Iris pigment epithelial cell (primary cell): ENCODE results near the gene APBA3.

ENCODE experiments used
- DNase-seq: peaks from one replicate; pipeline ENCODE4 v3.0.0-alpha.2; 2011; ENCODE audit warnings: low read depth

APBA3 gene

GRCh38 chr19:3748965-3749364, 12.5 kb downstream of the APBA3 start:
- DNase-seq: no peak

- DNase-seq: no peak
These were observed 15.0 kb downstream of the APBA3 start for GRCh38 chr19:3746371-3747056.

DNA sequence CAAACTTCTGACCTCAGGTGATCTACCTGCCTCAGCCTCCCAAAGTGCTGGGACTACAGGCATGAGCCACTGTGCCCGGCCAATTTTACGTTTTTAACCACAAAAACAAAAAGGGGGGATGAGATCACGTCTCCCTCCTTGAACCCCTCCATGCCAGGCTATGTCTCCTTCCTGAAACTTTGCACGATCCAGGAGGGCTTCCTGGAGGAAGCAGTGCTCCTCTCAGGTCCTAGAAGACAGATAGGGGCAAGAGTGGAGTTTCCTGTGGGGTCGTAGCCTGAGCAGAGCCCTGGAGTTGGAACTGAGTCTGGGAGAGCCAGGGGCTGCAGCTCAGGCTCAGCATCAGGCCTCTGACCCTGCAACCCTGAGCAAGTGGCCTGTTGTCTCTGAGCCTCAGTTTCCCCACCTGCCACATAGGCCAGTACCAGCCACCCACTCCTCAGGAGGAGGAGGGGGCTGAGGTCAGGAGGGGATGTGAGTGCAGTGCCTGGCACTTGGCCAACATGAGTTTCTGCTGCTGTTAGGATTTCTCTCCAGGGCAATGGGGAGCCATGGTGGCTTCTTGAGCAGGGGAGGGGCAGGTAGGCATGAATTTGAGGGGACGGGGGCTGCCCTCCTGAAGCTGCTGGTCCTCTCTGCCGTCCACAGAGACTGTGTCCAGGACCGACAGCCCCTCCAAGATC, 16.0 kb downstream of the APBA3 start:
- no peak for DNase-seq

- peak; percentile 39 for DNase-seq
These were observed 18.0 kb downstream of the APBA3 start for GRCh38 chr19:3743486-3743885.

DNA sequence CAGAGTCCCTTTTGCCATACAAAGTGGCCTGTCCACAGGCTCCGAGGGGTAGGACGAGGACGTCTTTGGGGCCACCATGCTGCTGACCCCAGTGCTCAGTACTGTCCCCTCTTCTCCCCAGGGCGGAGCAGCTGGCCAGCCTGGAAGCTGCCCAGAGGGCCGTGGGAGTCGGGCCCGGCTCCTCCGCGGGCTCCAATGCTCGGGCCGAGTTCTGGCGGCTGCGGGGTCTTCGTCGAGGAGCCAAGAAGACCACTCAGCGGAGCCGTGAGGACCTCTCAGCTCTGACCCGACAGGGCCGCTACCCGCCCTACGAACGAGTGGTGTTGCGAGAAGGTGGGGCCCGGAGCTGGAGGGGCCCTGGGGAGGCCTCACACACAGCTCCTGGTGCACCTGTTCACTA, 21.1 kb downstream of the APBA3 start:
- no peak for DNase-seq

DNA sequence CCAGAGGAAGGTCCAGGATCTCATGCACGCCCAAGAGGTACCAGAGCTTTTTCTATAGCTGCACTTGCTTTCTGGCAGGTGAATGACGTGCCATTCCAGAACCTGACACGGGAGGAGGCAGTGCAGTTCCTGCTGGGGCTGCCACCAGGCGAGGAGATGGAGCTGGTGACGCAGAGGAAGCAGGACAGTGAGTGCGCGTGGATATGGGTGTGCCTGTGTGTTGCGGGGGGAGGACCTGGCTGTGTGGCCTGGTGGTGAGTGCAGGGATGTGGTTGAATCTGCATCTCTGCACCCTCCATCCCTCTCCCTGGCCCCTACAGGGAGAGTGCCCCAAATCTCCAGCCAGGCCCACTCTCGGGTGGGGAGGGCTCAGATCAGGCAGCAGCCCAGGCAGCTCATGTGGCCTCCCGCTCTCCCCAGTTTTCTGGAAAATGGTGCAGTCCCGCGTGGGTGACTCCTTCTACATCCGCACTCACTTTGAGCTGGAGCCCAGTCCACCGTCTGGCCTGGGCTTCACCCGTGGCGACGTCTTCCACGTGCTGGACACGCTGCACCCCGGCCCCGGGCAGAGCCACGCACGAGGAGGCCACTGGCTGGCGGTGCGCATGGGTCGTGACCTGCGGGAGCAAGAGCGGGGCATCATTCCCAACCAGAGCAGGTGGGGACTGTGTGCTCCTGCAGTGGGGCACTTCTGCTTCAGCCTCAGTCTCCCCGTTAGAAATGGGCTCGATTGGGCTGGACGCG, 22.8 kb downstream of the APBA3 start:
- no peak for DNase-seq

- DNase-seq: no peak
These were observed 23.8 kb downstream of the APBA3 start for GRCh38 chr19:3737487-3738205.

GRCh38 chr19:3736106-3736724, 25.3 kb downstream of the APBA3 start:
- no peak for DNase-seq

GRCh38 chr19:3734310-3734600, 27.2 kb downstream of the APBA3 start:
- DNase-seq: no peak

DNA sequence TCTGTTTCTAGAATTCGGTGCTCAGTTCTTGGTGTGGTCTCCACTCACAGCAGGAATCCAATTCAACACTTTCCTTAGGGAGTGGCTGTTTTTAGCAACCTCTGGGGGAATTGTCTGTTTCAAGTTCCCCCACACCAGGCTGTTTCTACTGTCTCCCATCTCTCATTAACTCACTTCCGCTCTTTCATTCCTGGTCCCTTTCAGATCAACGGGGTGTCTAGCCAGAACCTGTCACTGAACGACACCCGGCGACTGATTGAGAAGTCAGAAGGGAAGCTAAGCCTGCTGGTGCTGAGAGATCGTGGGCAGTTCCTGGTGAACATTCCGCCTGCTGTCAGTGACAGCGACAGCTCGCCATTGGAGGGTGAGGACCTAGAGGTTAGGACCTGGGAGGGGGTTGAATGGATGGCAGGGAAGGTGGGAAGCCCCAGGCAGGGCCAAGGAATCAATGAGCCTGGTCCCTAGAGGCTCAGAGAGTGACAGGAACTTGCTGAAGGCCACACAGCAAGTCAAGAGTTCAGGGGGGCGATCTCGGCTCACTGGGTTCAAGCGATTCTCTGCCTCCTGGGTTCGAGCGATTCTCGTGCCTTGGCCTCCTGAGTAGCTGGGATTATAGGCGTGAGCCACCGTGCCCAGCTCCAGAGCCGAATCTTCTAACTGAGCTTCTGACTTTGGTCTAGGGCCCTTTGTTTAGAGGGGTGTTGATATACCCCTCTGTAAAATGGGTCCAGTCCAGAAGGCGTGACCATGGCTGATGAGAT, 27.8 kb downstream of the APBA3 start:
- no peak for DNase-seq

DNA sequence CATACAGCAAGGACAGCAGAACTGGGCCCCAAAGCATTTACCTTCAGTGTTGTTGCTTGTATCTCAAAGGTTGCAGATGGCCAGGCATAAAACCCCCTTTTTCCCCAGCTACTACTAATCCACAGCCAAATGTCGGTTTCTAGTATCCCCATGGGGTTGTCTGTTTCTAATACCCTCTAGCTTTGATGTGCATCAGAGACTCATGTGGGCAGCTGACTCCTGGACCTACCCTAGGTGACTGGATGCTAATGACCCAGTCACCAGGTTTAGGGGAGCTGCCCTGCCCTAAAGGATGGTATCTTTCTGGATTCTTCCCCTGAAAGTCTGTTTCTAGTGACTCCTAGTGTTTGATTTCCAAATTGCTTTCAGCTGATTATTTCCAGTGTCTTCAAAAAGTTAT, 29.4 kb downstream of the APBA3 start:
- no peak for DNase-seq

DNA sequence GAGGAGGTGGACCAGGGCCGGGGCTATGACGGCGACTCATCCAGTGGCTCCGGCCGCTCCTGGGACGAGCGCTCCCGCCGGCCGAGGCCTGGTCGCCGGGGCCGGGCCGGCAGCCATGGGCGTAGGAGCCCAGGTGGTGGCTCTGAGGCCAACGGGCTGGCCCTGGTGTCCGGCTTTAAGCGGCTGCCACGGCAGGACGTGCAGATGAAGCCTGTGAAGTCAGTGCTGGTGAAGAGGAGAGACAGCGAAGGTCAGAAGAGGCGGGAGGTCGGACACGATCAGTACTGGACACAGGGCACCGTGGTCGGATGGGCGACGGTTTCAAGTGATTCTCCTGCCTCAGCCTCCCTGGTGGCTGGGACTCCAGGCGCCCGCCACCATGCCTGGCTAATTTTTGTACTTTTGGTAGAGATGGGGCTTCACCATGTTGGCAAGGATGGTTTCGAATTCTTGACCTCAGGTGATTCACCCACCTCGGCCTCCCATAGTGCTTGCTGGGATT, 31.0 kb downstream of the APBA3 start:
- DNase-seq: no peak

DNA sequence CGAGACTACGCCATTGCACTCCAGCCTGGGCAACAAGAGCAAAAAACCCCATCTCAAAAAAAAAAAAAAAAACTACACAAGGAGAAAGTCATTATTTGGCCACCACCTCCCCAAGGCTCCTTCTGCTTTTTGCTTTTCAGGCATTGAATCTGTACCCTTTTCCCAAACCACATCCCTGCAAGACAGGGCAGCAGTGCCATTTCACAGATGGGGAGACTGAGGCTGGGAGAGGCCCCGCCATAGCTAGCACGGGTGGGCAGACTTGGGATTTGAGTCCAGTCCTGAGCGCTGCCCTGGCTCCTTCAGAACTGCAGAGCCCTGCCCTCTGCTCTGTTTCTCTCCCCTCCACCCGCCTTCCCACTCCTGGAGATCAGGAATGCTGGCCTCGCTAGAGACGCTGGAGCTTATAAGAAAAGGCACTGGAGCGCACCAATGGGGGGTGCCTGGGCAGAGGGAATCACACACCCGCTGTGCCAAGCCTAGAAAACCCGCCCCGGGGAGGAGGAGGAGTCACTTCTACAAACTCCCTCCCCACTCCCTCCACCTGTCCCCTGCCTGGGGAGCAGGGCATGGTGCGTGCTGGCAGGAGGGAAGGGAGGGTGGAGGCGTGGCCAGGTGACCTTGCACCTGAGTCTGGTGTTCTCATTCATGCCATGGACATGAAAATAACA, 35.7 kb downstream of the APBA3 start:
- no peak for DNase-seq

- no peak for DNase-seq
These were observed 36.4 kb downstream of the APBA3 start for GRCh38 chr19:3725121-3725520.

DNA sequence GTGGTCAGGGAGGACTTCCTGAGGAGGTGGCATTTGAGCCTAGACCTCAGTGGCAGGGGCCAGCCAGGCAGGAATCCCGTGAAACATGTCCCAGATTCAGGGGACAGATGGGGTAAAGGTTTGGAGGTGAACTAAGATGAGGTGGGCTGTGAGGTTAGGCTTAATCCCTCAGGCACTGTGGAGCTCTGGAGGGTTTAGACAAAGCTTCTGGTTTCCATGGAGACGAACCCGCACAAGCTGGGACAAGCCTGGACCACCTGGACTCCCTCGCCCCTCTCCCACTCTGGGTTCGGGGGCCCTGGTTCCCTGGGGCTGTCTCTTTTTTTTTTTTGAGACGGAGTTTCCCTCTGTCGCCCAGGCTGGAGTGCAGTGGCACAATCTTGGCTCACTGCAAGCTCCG, 37.6 kb downstream of the APBA3 start:
- no peak for DNase-seq

DNA sequence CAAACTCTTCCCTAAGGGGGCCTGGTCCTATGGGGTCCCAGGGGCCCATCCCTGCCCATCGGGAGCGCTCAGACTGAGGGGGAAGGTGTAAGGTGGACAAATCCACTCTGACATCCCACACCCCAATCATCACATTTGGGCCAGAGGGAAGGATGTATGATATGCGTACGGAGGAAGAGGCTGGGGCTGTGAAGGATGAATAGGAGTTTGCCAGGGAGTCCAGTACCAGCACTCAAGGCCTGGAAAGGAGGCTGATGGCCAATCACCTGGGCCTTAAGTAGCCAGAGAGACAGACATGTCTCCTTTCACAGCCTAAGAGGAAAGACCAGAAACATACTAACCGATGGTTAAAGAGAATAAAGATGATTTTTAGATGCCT, 38.4 kb downstream of the APBA3 start:
- no peak for DNase-seq

DNA sequence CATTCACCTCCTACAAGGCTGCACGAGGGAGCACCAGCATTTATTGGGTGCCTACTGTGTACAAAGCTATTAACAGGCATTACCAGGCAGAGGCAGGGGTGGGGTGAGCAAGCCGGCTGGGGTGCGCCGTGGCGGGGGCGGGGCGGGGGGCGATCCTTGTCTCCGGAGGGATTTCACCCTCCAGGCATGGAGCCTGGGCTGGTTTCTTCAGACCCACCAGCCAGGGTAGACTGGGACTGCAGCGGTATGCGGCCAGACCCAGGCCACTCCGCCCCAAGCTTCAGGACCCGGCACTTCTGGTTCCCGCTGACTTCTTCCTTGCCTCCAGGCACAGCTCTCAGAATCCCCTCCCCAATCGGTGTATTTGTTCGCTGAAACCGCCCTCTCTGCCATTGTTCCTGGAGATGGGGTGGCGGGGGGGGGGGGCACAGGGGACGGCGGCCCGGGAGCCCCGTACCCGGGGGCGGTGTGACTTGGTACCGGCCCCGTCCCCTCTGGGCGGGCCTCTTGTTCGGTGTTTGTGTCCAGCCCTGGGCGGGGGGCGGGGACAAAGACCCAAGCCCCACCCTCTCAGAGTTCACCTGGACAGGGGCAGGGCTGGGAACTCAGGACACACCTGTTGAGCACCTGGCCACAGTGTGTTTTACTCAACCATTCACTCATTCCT, 38.9 kb downstream of the APBA3 start:
- DNase-seq: no peak

- no peak for DNase-seq
These were observed 39.5 kb downstream of the APBA3 start for GRCh38 chr19:3721887-3722442.

DNA sequence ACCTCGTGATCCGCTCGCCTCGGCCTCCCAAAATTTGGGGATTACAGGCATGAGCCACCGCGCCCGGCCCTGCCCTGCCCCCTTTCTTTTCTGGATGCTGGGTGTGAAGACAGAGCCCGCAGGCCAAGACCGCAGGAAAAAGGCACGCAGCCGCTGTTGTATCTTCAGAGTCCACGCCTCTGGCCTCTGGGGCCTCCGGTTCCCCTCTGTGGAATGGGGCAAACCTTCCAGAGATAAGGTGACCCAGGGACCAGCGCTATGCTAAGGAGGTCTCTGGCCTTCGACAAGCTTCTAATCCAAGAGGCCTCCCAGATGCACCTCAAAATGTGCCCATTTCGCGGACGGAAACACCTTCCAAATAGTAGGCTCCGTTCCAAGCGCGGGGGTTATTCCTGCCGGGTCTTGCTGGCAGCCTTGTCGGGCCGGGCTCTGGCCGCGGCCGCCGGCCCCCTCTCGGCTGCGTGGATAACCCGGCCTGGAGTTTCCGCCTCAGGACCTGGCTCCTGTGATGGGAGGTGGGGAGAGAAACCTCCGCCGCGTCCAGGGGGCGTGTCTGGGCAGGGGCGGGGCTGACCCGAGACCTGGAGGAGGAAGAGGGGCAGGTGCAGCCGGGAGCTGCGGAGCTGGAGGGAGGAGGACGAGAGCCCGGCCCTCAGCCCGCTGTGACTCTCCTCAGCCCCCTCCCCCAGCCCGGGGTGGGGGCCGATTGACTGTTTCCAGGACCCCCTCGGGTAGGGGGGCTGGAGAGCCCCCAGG, 40.2 kb downstream of the APBA3 start:
- peak; percentile 89 for DNase-seq
